GM12873 (cell line): ENCODE data around the gene KRTAP5-3.

ENCODE experiments used
- TF ChIP-seq, protein P1 (sequence below): IDR thresholded peaks from 2 replicates; pipeline ENCODE4 v1.5.1; 2012; ENCODE audit warnings: low read depth, mild to moderate bottlenecking, moderate library complexity, low read length, control low read depth; ENCODE audit not compliant: insufficient read depth; ENCODE audit errors: missing control alignments

The KRTAP5-3 gene

DNA sequence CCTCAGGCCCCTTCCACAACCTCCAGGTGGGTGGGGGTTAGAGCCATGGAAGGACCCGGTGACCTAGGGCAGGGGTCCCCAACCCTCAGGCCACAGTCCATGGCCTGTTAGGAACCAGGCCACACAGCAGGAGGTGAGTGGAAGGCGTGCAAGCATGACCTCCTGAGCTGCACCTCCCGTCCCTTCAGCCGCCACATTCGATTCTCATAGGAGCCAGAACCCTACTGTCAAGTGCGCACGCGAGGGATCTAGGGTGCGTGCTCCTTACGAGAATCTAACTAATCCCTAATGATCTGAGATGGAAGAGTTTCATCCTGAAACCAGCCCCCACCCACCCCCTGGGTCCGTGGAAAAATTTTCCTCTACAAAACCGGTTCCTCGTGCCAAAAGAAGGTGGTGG, 17.3 kb upstream of the KRTAP5-3 start:
- TF ChIP-seq, protein P1, sequence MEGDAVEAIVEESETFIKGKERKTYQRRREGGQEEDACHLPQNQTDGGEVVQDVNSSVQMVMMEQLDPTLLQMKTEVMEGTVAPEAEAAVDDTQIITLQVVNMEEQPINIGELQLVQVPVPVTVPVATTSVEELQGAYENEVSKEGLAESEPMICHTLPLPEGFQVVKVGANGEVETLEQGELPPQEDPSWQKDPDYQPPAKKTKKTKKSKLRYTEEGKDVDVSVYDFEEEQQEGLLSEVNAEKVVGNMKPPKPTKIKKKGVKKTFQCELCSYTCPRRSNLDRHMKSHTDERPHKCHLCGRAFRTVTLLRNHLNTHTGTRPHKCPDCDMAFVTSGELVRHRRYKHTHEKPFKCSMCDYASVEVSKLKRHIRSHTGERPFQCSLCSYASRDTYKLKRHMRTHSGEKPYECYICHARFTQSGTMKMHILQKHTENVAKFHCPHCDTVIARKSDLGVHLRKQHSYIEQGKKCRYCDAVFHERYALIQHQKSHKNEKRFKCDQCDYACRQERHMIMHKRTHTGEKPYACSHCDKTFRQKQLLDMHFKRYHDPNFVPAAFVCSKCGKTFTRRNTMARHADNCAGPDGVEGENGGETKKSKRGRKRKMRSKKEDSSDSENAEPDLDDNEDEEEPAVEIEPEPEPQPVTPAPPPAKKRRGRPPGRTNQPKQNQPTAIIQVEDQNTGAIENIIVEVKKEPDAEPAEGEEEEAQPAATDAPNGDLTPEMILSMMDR: no peak

DNA sequence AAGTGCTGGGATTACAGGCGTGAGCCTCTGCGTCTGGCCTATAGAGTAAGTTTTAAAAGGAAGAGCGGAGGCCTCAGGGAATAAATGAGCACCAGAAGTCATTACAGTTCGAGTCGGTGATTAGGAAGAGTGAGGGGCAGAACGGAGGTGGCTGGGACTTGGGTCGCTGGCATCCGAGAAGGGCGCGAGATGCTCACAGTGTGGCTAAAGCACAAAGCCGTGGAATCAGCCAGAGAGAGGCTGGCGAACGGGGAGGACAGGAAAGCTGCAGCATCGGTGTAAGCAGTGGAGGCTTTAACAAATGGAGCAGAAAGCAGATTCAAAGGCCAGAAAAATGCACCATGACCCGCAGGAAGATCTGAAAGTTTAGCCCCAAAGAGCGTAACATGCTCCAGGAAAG, 16.4 kb upstream of the KRTAP5-3 start:
- TF ChIP-seq, protein P1: no peak

DNA sequence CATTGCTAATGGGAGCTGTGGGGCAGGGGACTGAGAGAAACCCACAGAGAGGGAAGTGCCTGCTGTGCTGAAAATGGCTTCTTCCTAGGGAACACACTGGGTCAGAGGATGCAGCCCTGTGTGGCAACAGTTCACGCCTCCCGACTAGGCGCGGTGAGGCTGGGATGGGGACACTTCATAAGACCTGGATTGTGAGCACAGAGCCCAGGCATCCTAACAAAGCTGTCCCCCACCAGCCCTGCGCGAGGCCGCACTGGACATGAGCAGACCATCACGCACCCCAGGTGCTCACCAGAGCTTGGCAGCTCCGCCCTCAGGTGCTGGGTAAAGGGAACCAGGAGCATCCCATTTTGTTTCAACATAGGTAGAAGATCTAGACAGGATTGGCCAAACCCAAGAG, 15.5 kb upstream of the KRTAP5-3 start:
- TF ChIP-seq, protein P1: no peak

DNA sequence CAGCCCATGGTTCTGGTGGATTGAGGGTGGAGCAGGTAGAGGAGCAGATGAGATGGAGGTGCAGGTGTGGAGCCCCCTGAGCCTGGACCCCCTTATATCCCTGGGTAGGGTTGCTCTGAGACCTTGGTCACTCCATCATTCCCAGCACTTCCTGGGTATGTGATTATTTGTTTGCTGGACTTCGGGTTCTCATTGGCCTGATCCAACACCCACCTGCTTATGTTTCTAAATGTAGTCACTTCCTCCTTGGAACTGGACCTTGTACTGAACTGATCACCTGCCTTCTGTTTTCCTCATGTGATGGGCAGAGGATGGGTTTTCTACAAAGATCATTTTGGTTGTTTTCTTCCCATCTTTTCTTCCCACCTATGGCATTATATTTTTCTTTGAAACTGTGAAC, 13.8 kb upstream of the KRTAP5-3 start, which contains the start of gene KRTAP5-4:
Gene KRTAP5-4, minus strand, starts transcription at position 53 of the 400 bp plus-strand sequence. Its CDS starts 45 bp downstream, at position 8.
- TF ChIP-seq, protein P1: no peak

DNA sequence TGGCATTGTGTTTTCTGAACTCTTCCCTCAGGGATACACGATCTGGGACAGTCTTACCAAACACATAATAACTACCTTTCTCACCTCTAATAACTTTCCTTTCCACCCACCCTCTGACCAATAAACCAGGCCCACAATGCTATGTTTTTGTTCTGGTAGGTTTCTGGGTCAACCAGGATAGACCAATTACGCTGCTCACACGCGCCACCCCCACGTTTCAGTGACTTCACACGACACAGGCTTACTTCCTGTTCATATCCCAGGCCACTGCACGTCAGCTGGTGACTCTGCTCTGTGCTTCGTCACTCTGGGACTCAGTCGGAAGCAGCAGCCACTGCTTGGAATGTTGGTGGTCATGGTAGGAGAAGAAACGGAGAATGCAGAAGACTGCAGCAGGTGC, 11.2 kb upstream of the KRTAP5-3 start:
- TF ChIP-seq, protein P1: no peak

DNA sequence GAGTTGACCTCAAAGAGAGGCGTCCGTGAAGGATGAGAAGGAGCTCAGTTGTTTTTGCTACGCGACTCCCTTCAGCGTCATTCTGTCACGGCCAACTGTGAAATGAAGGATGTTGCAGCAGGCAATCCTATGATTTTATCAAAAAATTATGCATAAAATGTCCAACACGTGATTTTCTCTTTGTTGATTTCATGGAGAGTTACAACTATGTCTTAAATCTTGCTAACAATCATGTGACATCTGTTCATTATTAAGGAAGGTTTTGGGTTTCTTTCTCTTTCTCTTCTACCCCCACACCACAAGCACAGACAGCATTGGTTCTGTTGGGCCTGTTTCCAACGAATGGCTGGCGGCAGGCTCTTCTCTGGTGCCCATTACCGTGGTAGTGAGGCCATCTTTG, 10.0 kb upstream of the KRTAP5-3 start:
- TF ChIP-seq, protein P1: no peak

DNA sequence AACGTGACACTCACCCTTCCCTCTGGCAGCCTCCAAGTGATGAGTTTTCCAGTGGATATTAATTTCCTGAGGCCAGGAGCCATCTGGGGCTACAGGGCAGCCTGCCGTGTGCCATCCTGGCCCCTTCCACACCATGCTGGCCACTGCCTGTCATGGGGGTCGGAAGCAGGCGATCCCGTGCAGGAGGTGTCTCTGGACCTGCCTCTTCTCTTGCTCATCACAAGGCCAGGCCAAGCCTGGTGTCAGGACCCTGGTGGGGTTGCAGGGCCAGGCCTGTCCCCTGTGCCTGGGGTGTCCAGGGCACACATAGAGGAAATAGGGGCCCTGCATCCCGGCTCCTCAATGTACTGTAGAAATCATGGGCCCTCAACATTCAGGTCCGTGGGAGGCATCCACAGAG, 3.6 kb downstream of the KRTAP5-3 start:
- TF ChIP-seq, protein P1: no peak
